Effector CD8-positive, alpha-beta T cell (primary cell): ENCODE measurements around the gene KCNQ1OT1.

Experiments used
- DNase-seq: peaks from one replicate; lab custom pipeline; 2025; lab: John Stamatoyannopoulos, UW
- total RNA-seq, 4 experiments: gene quantifications; one replicate each; lab custom pipeline; 2026; lab: John Stamatoyannopoulos, UW

Gene KCNQ1OT1
- 15.3 to 35.4 (median 25.8) reads per million in 4 experiments for total RNA-seq

GRCh38 chr11:2699531-2700414 is at the start of gene KCNQ1OT1:
KCNQ1OT1 (minus strand) TSS chr11:2699994.
- DNase-seq: peak; percentile 76

- DNase-seq: no peak
Measured at GRCh38 chr11:2748814-2749554, 49.2 kb upstream of the KCNQ1OT1 start.

- no peak for DNase-seq
Measured at GRCh38 chr11:2748061-2748813, 48.4 kb upstream of the KCNQ1OT1 start.

GRCh38 chr11:2747248-2748027 is 47.6 kb upstream of the KCNQ1OT1 start:
- no peak for DNase-seq

GRCh38 chr11:2746401-2747247 is 46.8 kb upstream of the KCNQ1OT1 start:
- DNase-seq: no peak

GRCh38 chr11:2745511-2745910 is 45.7 kb upstream of the KCNQ1OT1 start:
- DNase-seq: no peak

GRCh38 chr11:2744166-2744565 is 44.4 kb upstream of the KCNQ1OT1 start:
- DNase-seq: no peak

- DNase-seq: no peak
Measured at GRCh38 chr11:2743427-2744110, 43.8 kb upstream of the KCNQ1OT1 start.

GRCh38 chr11:2742611-2743426 is 43.0 kb upstream of the KCNQ1OT1 start:
- no peak for DNase-seq

- no peak for DNase-seq
Measured at GRCh38 chr11:2742201-2742600, 42.4 kb upstream of the KCNQ1OT1 start.

- DNase-seq: no peak
Measured at GRCh38 chr11:2741377-2742131, 41.8 kb upstream of the KCNQ1OT1 start.

GRCh38 chr11:2741006-2741376 is 41.2 kb upstream of the KCNQ1OT1 start:
- no peak for DNase-seq

- no peak for DNase-seq
Measured at GRCh38 chr11:2740275-2740940, 40.6 kb upstream of the KCNQ1OT1 start.

- no peak for DNase-seq
Measured at GRCh38 chr11:2739531-2740274, 39.9 kb upstream of the KCNQ1OT1 start.

GRCh38 chr11:2738551-2739431 is 39.0 kb upstream of the KCNQ1OT1 start:
- no peak for DNase-seq

- no peak for DNase-seq
Measured at GRCh38 chr11:2737866-2738265, 38.1 kb upstream of the KCNQ1OT1 start.
